Gastroesophageal sphincter (tissue), 3 donors: ENCODE measurements around the gene SHISA7.

Source experiments
- EP300 ChIP-seq: sonication (generic); formaldehyde crosslinking; IDR thresholded peaks from one replicate; pipeline ENCODE4 v1.6.1; 2017; ENCODE audit warnings: antibody characterized with exemption, mild to moderate bottlenecking
- POLR2A ChIP-seq, 2 donors: fragments of 450-650 bp; IDR thresholded peaks; one replicate each; pipeline ENCODE4 v1.6.1; 2017; ENCODE audit warnings: antibody characterized with exemption in 2 of 2, mild to moderate bottlenecking in 2 of 2, moderate library complexity in 1 of 2
- POLR2AphosphoS5 ChIP-seq: sonication (generic); formaldehyde crosslinking; IDR thresholded peaks from one replicate; pipeline ENCODE4 v1.6.1; 2017; ENCODE audit warnings: antibody characterized with exemption
- TF ChIP-seq, protein P1 (sequence below), 4 experiments: fragments of 200-600 bp in 2 of 4; fragments of 450-650 bp in 2 of 4; sonication (generic) in 1 of 4; IDR thresholded peaks; one replicate each; pipeline ENCODE4 v1.5.1; 2017 to 2019; ENCODE audit warnings: antibody characterized with exemption in 4 of 4, mild to moderate bottlenecking in 2 of 4, moderate library complexity in 2 of 4

- TF ChIP-seq POLR2AphosphoS5 (no peak), POLR2A (IDR thresholded peaks at IDR 0.05) (no peak), EP300 (no peak)
- TF ChIP-seq, protein P1, sequence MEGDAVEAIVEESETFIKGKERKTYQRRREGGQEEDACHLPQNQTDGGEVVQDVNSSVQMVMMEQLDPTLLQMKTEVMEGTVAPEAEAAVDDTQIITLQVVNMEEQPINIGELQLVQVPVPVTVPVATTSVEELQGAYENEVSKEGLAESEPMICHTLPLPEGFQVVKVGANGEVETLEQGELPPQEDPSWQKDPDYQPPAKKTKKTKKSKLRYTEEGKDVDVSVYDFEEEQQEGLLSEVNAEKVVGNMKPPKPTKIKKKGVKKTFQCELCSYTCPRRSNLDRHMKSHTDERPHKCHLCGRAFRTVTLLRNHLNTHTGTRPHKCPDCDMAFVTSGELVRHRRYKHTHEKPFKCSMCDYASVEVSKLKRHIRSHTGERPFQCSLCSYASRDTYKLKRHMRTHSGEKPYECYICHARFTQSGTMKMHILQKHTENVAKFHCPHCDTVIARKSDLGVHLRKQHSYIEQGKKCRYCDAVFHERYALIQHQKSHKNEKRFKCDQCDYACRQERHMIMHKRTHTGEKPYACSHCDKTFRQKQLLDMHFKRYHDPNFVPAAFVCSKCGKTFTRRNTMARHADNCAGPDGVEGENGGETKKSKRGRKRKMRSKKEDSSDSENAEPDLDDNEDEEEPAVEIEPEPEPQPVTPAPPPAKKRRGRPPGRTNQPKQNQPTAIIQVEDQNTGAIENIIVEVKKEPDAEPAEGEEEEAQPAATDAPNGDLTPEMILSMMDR (IDR thresholded peaks at IDR 0.05): no peak
Measured at GRCh38 chr19:55432241-55432959, 10.7 kb downstream of the SHISA7 start.
